ENCODE measurements around the gene MRPS24.

DNA sequence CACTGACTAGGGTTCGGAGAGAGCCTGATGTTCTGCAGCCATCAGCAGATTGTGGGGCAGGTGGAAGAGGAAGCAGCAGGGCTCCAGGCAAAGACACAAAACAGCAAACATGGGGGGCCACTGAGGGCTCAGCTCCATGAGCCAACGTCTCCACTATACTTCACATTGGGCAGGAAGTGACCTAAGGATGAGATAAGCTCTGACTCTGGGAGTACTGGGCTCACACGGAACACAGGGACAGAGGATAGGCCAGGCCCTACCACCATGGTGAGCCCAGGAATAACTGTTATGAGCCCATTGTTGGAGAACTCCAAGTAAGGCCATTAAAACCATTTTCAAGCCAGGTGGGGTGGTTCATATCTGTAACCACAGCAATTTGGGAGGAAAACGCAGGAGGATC is 14.9 kb upstream of the MRPS24 start:
- TF ChIP-seq, protein P1, sequence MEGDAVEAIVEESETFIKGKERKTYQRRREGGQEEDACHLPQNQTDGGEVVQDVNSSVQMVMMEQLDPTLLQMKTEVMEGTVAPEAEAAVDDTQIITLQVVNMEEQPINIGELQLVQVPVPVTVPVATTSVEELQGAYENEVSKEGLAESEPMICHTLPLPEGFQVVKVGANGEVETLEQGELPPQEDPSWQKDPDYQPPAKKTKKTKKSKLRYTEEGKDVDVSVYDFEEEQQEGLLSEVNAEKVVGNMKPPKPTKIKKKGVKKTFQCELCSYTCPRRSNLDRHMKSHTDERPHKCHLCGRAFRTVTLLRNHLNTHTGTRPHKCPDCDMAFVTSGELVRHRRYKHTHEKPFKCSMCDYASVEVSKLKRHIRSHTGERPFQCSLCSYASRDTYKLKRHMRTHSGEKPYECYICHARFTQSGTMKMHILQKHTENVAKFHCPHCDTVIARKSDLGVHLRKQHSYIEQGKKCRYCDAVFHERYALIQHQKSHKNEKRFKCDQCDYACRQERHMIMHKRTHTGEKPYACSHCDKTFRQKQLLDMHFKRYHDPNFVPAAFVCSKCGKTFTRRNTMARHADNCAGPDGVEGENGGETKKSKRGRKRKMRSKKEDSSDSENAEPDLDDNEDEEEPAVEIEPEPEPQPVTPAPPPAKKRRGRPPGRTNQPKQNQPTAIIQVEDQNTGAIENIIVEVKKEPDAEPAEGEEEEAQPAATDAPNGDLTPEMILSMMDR (IDR thresholded peaks at IDR 0.05) = no peak
- no peak for TF ChIP-seq POLR2AphosphoS5 (IDR thresholded peaks at IDR 0.05; ENCODE audit: insufficient read depth in 1 of 2, low read depth in 1 of 2)
- no peak for TF ChIP-seq POLR2A (IDR thresholded peaks at IDR 0.05)

Measured in vagina (tissue), 2 donors.